Activated naive CD4-positive, alpha-beta T cell treated with anti-CD3 and anti-CD28 coated beads for 36 hours (primary cell): ENCODE data around the gene SEC61B. TPM values are rescaled to one million over a fixed set of nuclear protein-coding genes. Genes with fewer than 3 reads are reported as not detected.

ENCODE experiments used
- CTCF ChIA-PET: fragments of 350-600 bp; sonication (Branson Sonifier 250); formaldehyde crosslinking; loops from one replicate; lab custom pipeline; 2021; ENCODE audit warnings: antibody characterized with exemption; lab: Charles Lee
- DNase-seq: peaks from one replicate; pipeline ENCODE4 v3.0.0-alpha.2; 2020
- H3K27ac Mint-ChIP-seq: one replicate; pipeline ENCODE4 v1.8.0; 2021; ENCODE audit warnings: mild to moderate bottlenecking, mixed read lengths
- H3K27me3 Mint-ChIP-seq: one replicate; pipeline ENCODE4 v1.8.0; 2021; ENCODE audit warnings: low read depth, mixed read lengths
- H3K36me3 Mint-ChIP-seq: one replicate; pipeline ENCODE4 v1.8.0; 2021; ENCODE audit warnings: low read depth, mixed read lengths
- H3K4me1 Mint-ChIP-seq: one replicate; pipeline ENCODE4 v1.8.0; 2021; ENCODE audit warnings: low read depth, mixed read lengths
- H3K4me3 Mint-ChIP-seq: one replicate; pipeline ENCODE4 v1.8.0; 2021; ENCODE audit warnings: mild to moderate bottlenecking, moderate library complexity, mixed read lengths
- H3K9me3 Mint-ChIP-seq: one replicate; pipeline ENCODE4 v1.8.0; 2021; ENCODE audit warnings: mixed read lengths
- intact Hi-C: fragments of 100-400 bp; cut with micrococcal nuclease; formaldehyde crosslinking; loops from one replicate; pipeline ENCODE4 v1.15.1; 2023
- total RNA-seq, 2 experiments: library from RNA; stranded (reverse); gene quantifications; one replicate each; pipeline ENCODE4 v1.2.3, GENCODE V29; 2021

Gene SEC61B
- total RNA-seq, 2 experiments from 2014 or later, result 105 TPM

- intact Hi-C loops, result loop anchor here (1.0 to 5.0 kb wide), 7 partner anchors 39 to 1411 kb away; partner anchors contain the start of genes NR4A3 and SEC61B
Measured at GRCh38 chr9:99183616-99184015, 38.5 kb upstream of the SEC61B start.

GRCh38 chr9:99184110-99184474 is 38.0 kb upstream of the SEC61B start:
- Mint-ChIP-seq H3K27ac (no peak overlapping the region), H3K36me3 (no peaks in the 10 kb centered on the region), H3K9me3 (no peaks in the 10 kb centered on the region), H3K4me3 (no peak overlapping the region), H3K4me1 (peaks cover 34% of the 10 kb centered on the region), H3K27me3 (peaks cover 3% of the 10 kb centered on the region)
- intact Hi-C loops, result loop anchor here (1.0 to 5.0 kb wide), 7 partner anchors 38 to 1411 kb away; partner anchors contain the start of genes NR4A3 and SEC61B
- CTCF ChIA-PET, result interaction anchor here (0.6 to 4.6 kb wide), 28 partner anchors 8 to 811 kb away, joined by 3 to 32 read pairs (median 4); partner anchors contain the start of genes ALG2 and SEC61B
- no peak for DNase-seq

More at GRCh38 chr9:99183616-99184015, 38.5 kb upstream of the SEC61B start:
- peaks cover 3% of the 10 kb centered on the region for H3K27me3 Mint-ChIP-seq
- no peak overlapping the region for H3K27ac Mint-ChIP-seq
- no peak for DNase-seq
- CTCF ChIA-PET, result interaction anchor here (1.0 to 4.6 kb wide), 8 partner anchors 14 to 271 kb away, joined by 3 to 32 read pairs (median 10); partner anchors contain the start of genes ALG2 and SEC61B
- no peaks in the 10 kb centered on the region for H3K36me3 Mint-ChIP-seq
- H3K4me3 Mint-ChIP-seq, result no peak overlapping the region
- peaks cover 34% of the 10 kb centered on the region for H3K4me1 Mint-ChIP-seq
- H3K9me3 Mint-ChIP-seq, result no peaks in the 10 kb centered on the region

- Mint-ChIP-seq H3K27ac (peak overlapping the region; percentile 64), H3K4me3 (no peak overlapping the region), H3K36me3 (no peaks in the 10 kb centered on the region), H3K9me3 (no peaks in the 10 kb centered on the region), H3K27me3 (peaks cover 3% of the 10 kb centered on the region), H3K4me1 (peaks cover 34% of the 10 kb centered on the region)
- intact Hi-C loops, result loop anchor here (1.0 to 5.0 kb wide), 7 partner anchors 38 to 1410 kb away; partner anchors contain the start of genes NR4A3 and SEC61B
- CTCF ChIA-PET, result interaction anchor here (0.5 to 4.6 kb wide), 41 partner anchors 9 to 810 kb away, joined by 3 to 32 read pairs (median 4); partner anchors contain the start of genes ALG2 and SEC61B
- DNase-seq, result peak; percentile 87
Measured at GRCh38 chr9:99184475-99185347, 37.4 kb upstream of the SEC61B start.

GRCh38 chr9:99185348-99185632 is 36.8 kb upstream of the SEC61B start:
- no peaks in the 10 kb centered on the region for H3K9me3 Mint-ChIP-seq
- no peak for DNase-seq
- peaks cover 31% of the 10 kb centered on the region for H3K4me1 Mint-ChIP-seq
- intact Hi-C loops, result loop anchor here (2.0 kb wide), 2 partner anchors 636 to 1410 kb away; partner anchors contain the start of gene NR4A3
- H3K4me3 Mint-ChIP-seq, result no peak overlapping the region
- H3K36me3 Mint-ChIP-seq, result no peaks in the 10 kb centered on the region
- peaks cover 3% of the 10 kb centered on the region for H3K27me3 Mint-ChIP-seq
- H3K27ac Mint-ChIP-seq, result no peak overlapping the region
- CTCF ChIA-PET, result interaction anchor here (0.5 to 4.6 kb wide), 31 partner anchors 9 to 796 kb away, joined by 3 to 32 read pairs (median 5); partner anchors contain the start of genes ALG2 and SEC61B

- no peak for DNase-seq
- no peaks in the 10 kb centered on the region for H3K9me3 Mint-ChIP-seq
- no peaks in the 10 kb centered on the region for H3K36me3 Mint-ChIP-seq
- peaks cover 3% of the 10 kb centered on the region for H3K27me3 Mint-ChIP-seq
- H3K4me1 Mint-ChIP-seq, result peaks cover 24% of the 10 kb centered on the region
- CTCF ChIA-PET, result interaction anchor here (1.2 to 4.6 kb wide), 12 partner anchors 9 to 107 kb away, joined by 3 to 32 read pairs (median 10); partner anchors contain the start of genes ALG2 and SEC61B
- intact Hi-C loops, result loop anchor here (2.0 kb wide), 2 partner anchors 635 to 1409 kb away; partner anchors contain the start of gene NR4A3
- H3K27ac Mint-ChIP-seq, result no peak overlapping the region
- no peak overlapping the region for H3K4me3 Mint-ChIP-seq
Measured at GRCh38 chr9:99185934-99186333, 36.1 kb upstream of the SEC61B start.

GRCh38 chr9:99187311-99187710 is 34.8 kb upstream of the SEC61B start:
- no peak for DNase-seq
- no peak overlapping the region for H3K27ac Mint-ChIP-seq
- no peaks in the 10 kb centered on the region for H3K36me3 Mint-ChIP-seq
- CTCF ChIA-PET, result interaction anchor here (0.6 to 1.6 kb wide), 3 partner anchors 79 to 1101 kb away, joined by 3 to 6 read pairs (median 4); no protein-coding TSS in a partner anchor
- H3K4me3 Mint-ChIP-seq, result no peak overlapping the region
- intact Hi-C loops, result no loop called here
- peaks cover 3% of the 10 kb centered on the region for H3K27me3 Mint-ChIP-seq
- peaks cover 12% of the 10 kb centered on the region for H3K4me1 Mint-ChIP-seq
- H3K9me3 Mint-ChIP-seq, result no peaks in the 10 kb centered on the region

GRCh38 chr9:99189186-99189585 is 32.9 kb upstream of the SEC61B start:
- H3K27ac Mint-ChIP-seq, result no peak overlapping the region

GRCh38 chr9:99189887-99190596 is 32.0 kb upstream of the SEC61B start:
- DNase-seq, result no peak
- Mint-ChIP-seq H3K27ac (no peak overlapping the region), H3K36me3 (no peaks in the 10 kb centered on the region), H3K27me3 (peaks cover 3% of the 10 kb centered on the region), H3K4me1 (peaks cover 2% of the 10 kb centered on the region), H3K9me3 (no peaks in the 10 kb centered on the region), H3K4me3 (no peak overlapping the region)
- intact Hi-C loops, result no loop called here
- CTCF ChIA-PET, result interaction anchor here (0.6 kb wide), 1 partner anchor 347 kb away, joined by 3 read pairs; no protein-coding TSS in a partner anchor

More at GRCh38 chr9:99189186-99189585, 32.9 kb upstream of the SEC61B start:
- Mint-ChIP-seq H3K36me3 (no peaks in the 10 kb centered on the region), H3K4me1 (peaks cover 6% of the 10 kb centered on the region), H3K9me3 (no peaks in the 10 kb centered on the region), H3K4me3 (no peak overlapping the region), H3K27me3 (peaks cover 3% of the 10 kb centered on the region)
- no peak for DNase-seq
- CTCF ChIA-PET, result no interaction called here
- intact Hi-C loops, result no loop called here

GRCh38 chr9:99190597-99191283 is 31.3 kb upstream of the SEC61B start:
- CTCF ChIA-PET, result interaction anchor here (0.6 kb wide), 2 partner anchors 41 to 348 kb away, joined by 3 read pairs; no protein-coding TSS in a partner anchor

GRCh38 chr9:99192786-99193465 is 29.2 kb upstream of the SEC61B start:
- CTCF ChIA-PET, result no interaction called here
- no peaks in the 10 kb centered on the region for H3K36me3 Mint-ChIP-seq
- peaks cover 3% of the 10 kb centered on the region for H3K27me3 Mint-ChIP-seq
- no peaks in the 10 kb centered on the region for H3K9me3 Mint-ChIP-seq
- intact Hi-C loops, result no loop called here
- DNase-seq, result no peak
- peaks cover 2% of the 10 kb centered on the region for H3K4me1 Mint-ChIP-seq
- no peak overlapping the region for H3K4me3 Mint-ChIP-seq
- no peak overlapping the region for H3K27ac Mint-ChIP-seq

More at GRCh38 chr9:99190597-99191283, 31.3 kb upstream of the SEC61B start:
- intact Hi-C loops, result no loop called here
- DNase-seq, result no peak
- Mint-ChIP-seq H3K27ac (no peak overlapping the region), H3K4me1 (peaks cover 2% of the 10 kb centered on the region), H3K9me3 (no peaks in the 10 kb centered on the region), H3K4me3 (no peak overlapping the region), H3K36me3 (no peaks in the 10 kb centered on the region), H3K27me3 (peaks cover 3% of the 10 kb centered on the region)

GRCh38 chr9:99193466-99193821 is 28.6 kb upstream of the SEC61B start:
- H3K4me1 Mint-ChIP-seq, result peaks cover 2% of the 10 kb centered on the region
- no peak overlapping the region for H3K27ac Mint-ChIP-seq
- H3K4me3 Mint-ChIP-seq, result no peak overlapping the region
- peaks cover under 1% of the 10 kb centered on the region for H3K27me3 Mint-ChIP-seq
- CTCF ChIA-PET, result no interaction called here
- no peaks in the 10 kb centered on the region for H3K36me3 Mint-ChIP-seq
- no peaks in the 10 kb centered on the region for H3K9me3 Mint-ChIP-seq
- intact Hi-C loops, result no loop called here
- no peak for DNase-seq
